Neuronal stem cell (in vitro differentiated cells): ENCODE data around the gene PSME3.
A peak's percentile ranks its signal among the peaks of the same experiment; 100 is the strongest.

Source experiments
- DNase-seq: peaks from one replicate; pipeline ENCODE4 v3.0.0-alpha.2; 2013; ENCODE audit warnings: low spot score
- H2AFZ ChIP-seq: one replicate; pipeline ENCODE4 v1.6.1; 2013; ENCODE audit warnings: mild to moderate bottlenecking, low read length, inconsistent platforms
- H2AK5ac ChIP-seq: 2 replicates; pipeline ENCODE4 v1.6.1; 2013; ENCODE audit warnings: low read depth, mild to moderate bottlenecking, inconsistent platforms, low read length, moderate library complexity, mixed read lengths
- H2BK120ac ChIP-seq: 2 replicates; pipeline ENCODE4 v1.6.1; 2013; ENCODE audit warnings: low read depth, mild to moderate bottlenecking, inconsistent platforms, low read length, moderate library complexity, mixed read lengths
- H2BK12ac ChIP-seq: one replicate; pipeline ENCODE4 v1.6.1; 2013; ENCODE audit warnings: low read length, inconsistent platforms
- H2BK15ac ChIP-seq: 2 replicates; pipeline ENCODE4 v1.6.1; 2013; ENCODE audit warnings: mild to moderate bottlenecking, low read length, inconsistent platforms, mixed read lengths
- H2BK5ac ChIP-seq: one replicate; pipeline ENCODE4 v1.6.1; 2013; ENCODE audit warnings: inconsistent platforms, mild to moderate bottlenecking, low read length, moderate library complexity
- H3K14ac ChIP-seq: one replicate; pipeline ENCODE4 v1.6.1; 2013; ENCODE audit warnings: low read length, inconsistent platforms
- H3K18ac ChIP-seq: 2 replicates; pipeline ENCODE4 v1.6.1; 2013; ENCODE audit warnings: low read length, inconsistent platforms
- H3K23ac ChIP-seq: 2 replicates; pipeline ENCODE4 v1.6.1; 2013; ENCODE audit warnings: low read depth, mild to moderate bottlenecking, mixed read lengths, low read length, inconsistent platforms; ENCODE audit not compliant: poor library complexity
- H3K27ac ChIP-seq: replicated peaks from 3 replicates; pipeline ENCODE4 v1.5.1; 2013; ENCODE audit warnings: low read length, inconsistent platforms
- H3K27me3 ChIP-seq, 3 experiments: 2 replicates each; pipeline ENCODE4 v1.6.1; 2013; ENCODE audit warnings: low read length in 3 of 3, mild to moderate bottlenecking in 2 of 3, inconsistent platforms in 1 of 3, low read depth in 1 of 3, mixed read lengths in 1 of 3, moderate library complexity in 1 of 3; ENCODE audit not compliant: control insufficient read depth in 3 of 3, insufficient read depth in 3 of 3
- H3K36me3 ChIP-seq, 2 donors: replicated peaks in 1 of 2; 2 replicates each; pipeline ENCODE4 v1.6.1; 2013; ENCODE audit warnings: low read length in 2 of 2; ENCODE audit not compliant: control insufficient read depth in 2 of 2, insufficient read depth in 2 of 2
- H3K4ac ChIP-seq: 2 replicates; pipeline ENCODE4 v1.6.1; 2013; ENCODE audit warnings: inconsistent platforms, mild to moderate bottlenecking, low read length, moderate library complexity
- H3K4me1 ChIP-seq, 2 donors: 1 replicate in 1 of 2; 2 replicates in 1 of 2; pipeline ENCODE4 v1.6.1; 2013; ENCODE audit warnings: low read length in 2 of 2, low read depth in 1 of 2; ENCODE audit not compliant: control insufficient read depth in 2 of 2, insufficient read depth in 1 of 2
- H3K4me2 ChIP-seq: one replicate; pipeline ENCODE4 v1.6.1; 2013; ENCODE audit warnings: mild to moderate bottlenecking, low read length, inconsistent platforms; ENCODE audit not compliant: insufficient read depth, poor library complexity, severe bottlenecking
- H3K4me3 ChIP-seq, 2 donors: 2 replicates each; pipeline ENCODE4 v1.5.1; 2013; ENCODE audit warnings: low read length in 2 of 2, mild to moderate bottlenecking in 2 of 2, inconsistent platforms in 1 of 2, moderate library complexity in 1 of 2
- H3K79me1 ChIP-seq: one replicate; pipeline ENCODE4 v1.6.1; 2013; ENCODE audit warnings: low read depth, mild to moderate bottlenecking, inconsistent platforms, low read length, moderate library complexity
- H3K9ac ChIP-seq: one replicate; pipeline ENCODE4 v1.6.1; 2013; ENCODE audit warnings: mild to moderate bottlenecking, low read depth, low read length, inconsistent platforms; ENCODE audit not compliant: poor library complexity
- H3K9me3 ChIP-seq, 2 donors: replicated peaks in 1 of 2; 2 replicates each; pipeline versions ENCODE3 to v1.6.1; 2013; ENCODE audit warnings: low read length in 2 of 2, mild to moderate bottlenecking in 2 of 2, inconsistent platforms in 1 of 2, low read depth in 1 of 2, mixed read lengths in 1 of 2, moderate library complexity in 1 of 2; ENCODE audit not compliant: control insufficient read depth in 2 of 2, insufficient read depth in 1 of 2
- H4K8ac ChIP-seq: one replicate; pipeline ENCODE4 v1.6.1; 2013; ENCODE audit warnings: low read depth, mild to moderate bottlenecking, inconsistent platforms, low read length, moderate library complexity
- H4K91ac ChIP-seq: one replicate; pipeline ENCODE4 v1.6.1; 2013; ENCODE audit warnings: low read length, low read depth, mild to moderate bottlenecking, inconsistent platforms; ENCODE audit not compliant: poor library complexity
- WGBS, 2 donors: extraction: QIAGEN DNeasy Blood & Tissue Kit; methylation state at CpG; one replicate each; pipeline ENCODE4 v1.1.7; 2013; ENCODE audit warnings: missing lambda C conversion rate in 2 of 2, mixed read lengths in 1 of 2; ENCODE audit not compliant: insufficient read length in 2 of 2, insufficient replicate concordance in 1 of 2; ENCODE audit errors: extremely low coverage in 2 of 2; 5-methylcytosine and 5-hydroxymethylcytosine counted together

The PSME3 gene

DNA sequence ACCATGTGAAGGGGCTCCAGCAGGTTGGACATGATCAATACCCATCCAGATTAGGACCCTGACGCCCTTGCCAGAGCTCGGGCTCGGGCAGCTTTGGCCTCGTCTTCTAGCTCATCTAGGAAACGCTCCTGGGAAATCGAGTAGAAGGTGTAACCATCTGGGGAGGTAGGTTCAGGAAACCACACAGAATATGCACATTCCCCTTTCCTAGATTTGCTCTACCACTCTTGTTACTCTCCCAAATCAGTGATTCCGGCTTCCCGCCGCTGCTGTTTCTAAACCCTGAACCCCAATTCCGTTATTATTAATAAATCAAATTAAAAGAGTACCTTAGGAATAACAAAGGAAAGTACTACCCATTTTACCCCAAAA, 35.2 kb upstream of the PSME3 start:
- no peak overlapping the region for H2BK5ac ChIP-seq
- no peak overlapping the region for H3K27ac ChIP-seq

DNA sequence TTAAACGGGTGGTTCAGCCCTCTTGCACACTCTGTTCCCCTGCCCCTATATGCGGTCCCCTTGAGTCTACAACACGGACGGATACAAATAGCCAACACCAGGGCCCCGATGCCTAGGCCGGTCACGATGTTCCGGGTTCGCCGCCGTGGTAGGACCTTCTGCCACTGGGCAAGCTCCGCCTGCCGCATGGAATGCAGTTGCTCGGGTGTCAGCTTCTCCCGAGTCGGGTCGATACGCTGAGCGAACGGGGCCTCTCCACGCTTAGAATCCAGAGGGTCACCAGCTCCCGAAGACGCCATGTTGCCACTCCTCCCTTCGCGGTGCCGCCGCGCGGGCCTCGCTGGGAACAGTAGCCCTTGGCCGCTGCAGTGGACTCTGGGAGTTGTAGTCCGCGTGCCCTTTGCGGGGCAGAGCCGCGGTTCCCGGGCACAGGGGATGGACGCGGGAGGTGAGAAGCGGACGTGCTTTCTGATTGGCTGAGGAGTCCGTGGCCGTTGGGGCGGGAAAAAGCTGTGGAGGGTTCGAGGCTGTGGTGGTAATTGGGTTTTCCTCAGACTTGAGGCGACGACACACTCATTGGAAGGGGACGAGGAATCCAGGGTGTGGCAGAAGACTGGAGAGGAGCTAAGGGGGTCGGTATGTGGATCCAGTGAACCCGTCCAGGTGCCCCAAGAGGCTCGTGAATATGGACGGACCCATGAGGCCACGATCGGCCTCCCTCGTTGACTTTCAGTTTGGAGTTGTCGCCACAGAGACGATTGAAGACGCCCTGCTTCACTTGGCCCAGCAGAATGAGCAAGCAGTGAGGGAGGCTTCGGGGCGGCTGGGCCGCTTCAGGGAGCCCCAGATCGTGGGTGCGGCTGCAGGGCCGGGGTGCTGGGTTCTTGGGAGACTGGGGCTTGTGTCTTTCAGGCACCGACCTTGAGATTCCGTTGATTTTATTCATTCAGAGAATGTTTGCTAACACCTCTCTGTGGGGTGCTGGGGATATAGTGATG, 34.5 kb upstream of the PSME3 start, which contains the start of the genes CNTD1 and COA3:
Gene CNTD1 (plus strand): TSS at position 479 of the 998 bp plus-strand sequence. CDS start 207 bp downstream, at position 686.
Gene COA3 (minus strand): TSS at position 322 of the 998 bp plus-strand sequence. CDS start 23 bp downstream, at position 299.
- H2BK15ac ChIP-seq = peak within 1 kb of the TSS; percentile 19

More for the DNA sequence above, 35.2 kb upstream of the PSME3 start:
- Histone ChIP-seq H3K23ac (no peak overlapping the region), H3K18ac (no peak overlapping the region), H2BK120ac (no peak overlapping the region), H3K27me3 (peaks cover 0 to 2% (median 0%) of the 10 kb centered on the region in 3 experiments), H3K4me1 (peaks cover 9% of the 10 kb centered on the region in 2 donors), H2BK15ac (no peak overlapping the region), H2AK5ac (no peak overlapping the region), H3K36me3 (peaks cover 4 to 25% of the 10 kb centered on the region in 2 donors), H4K91ac (no peak overlapping the region), H3K4ac (no peak overlapping the region), H2AFZ (peak overlapping the region; percentile 80), H3K4me3 (peak overlapping the region; percentile 66 to 97), H3K9ac (peak overlapping the region; percentile 87), H3K14ac (no peak overlapping the region), H3K4me2 (peak overlapping the region; percentile 58), H2BK12ac (no peak overlapping the region), H3K79me1 (no peaks in the 10 kb centered on the region), H4K8ac (no peak overlapping the region), H3K9me3 (peaks cover 0 to 4% of the 10 kb centered on the region in 2 donors)
- no peak for DNase-seq
- WGBS, 2 donors = no CpG with 5 or more reads among the region's 10 CpGs

GRCh38 chr17:42803074-42803883, 29.9 kb upstream of the PSME3 start:
- H2AFZ ChIP-seq = peak overlapping the region; percentile 31
- no peak overlapping the region for H3K14ac ChIP-seq
- H2BK15ac ChIP-seq = no peak overlapping the region
- H3K9me3 ChIP-seq = peaks cover 0 to 4% of the 10 kb centered on the region in 2 donors
- no peaks in the 10 kb centered on the region for H3K36me3 ChIP-seq
- no peaks in the 10 kb centered on the region for H3K79me1 ChIP-seq
- no peak overlapping the region for H3K27ac ChIP-seq
- no peak overlapping the region for H4K8ac ChIP-seq
- no peak overlapping the region for H2AK5ac ChIP-seq
- no peak overlapping the region for H2BK12ac ChIP-seq
- no peak overlapping the region for H3K4ac ChIP-seq
- no peak overlapping the region for H3K4me3 ChIP-seq
- no peak overlapping the region for H3K23ac ChIP-seq
- no peak overlapping the region for H2BK120ac ChIP-seq
- H4K91ac ChIP-seq = no peak overlapping the region
- no peak for DNase-seq
- no peak overlapping the region for H2BK5ac ChIP-seq
- WGBS, 2 donors = no CpG with 5 or more reads among the region's 2 CpGs
- no peak overlapping the region for H3K4me2 ChIP-seq
- no peak overlapping the region for H3K18ac ChIP-seq
- H3K9ac ChIP-seq = no peak overlapping the region
- H3K27me3 ChIP-seq = peaks cover 0 to 2% (median 0%) of the 10 kb centered on the region in 3 experiments
- H3K4me1 ChIP-seq = peaks cover 5 to 13% of the 10 kb centered on the region in 2 donors

More for the DNA sequence above, 34.5 kb upstream of the PSME3 start, which contains the start of the genes CNTD1 and COA3:
- H3K14ac ChIP-seq = peak within 1 kb of the TSS; percentile 85
- H3K4ac ChIP-seq = no peak within 1 kb of the TSS
- H3K23ac ChIP-seq = no peak within 1 kb of the TSS
- peaks cover 10 to 16% of the 10 kb centered on the region in 2 donors for H3K4me1 ChIP-seq
- H3K9ac ChIP-seq = peak within 1 kb of the TSS; percentile 87
- no peak within 1 kb of the TSS for H2BK5ac ChIP-seq
- peak within 1 kb of the TSS; percentile 80 for H2AFZ ChIP-seq
- DNase-seq = peak; percentile 77
- no peak within 1 kb of the TSS for H4K91ac ChIP-seq
- H3K9me3 ChIP-seq = peaks cover 0 to 4% of the 10 kb centered on the region in 2 donors
- H3K4me2 ChIP-seq = peak within 1 kb of the TSS; percentile 58
- H3K79me1 ChIP-seq = no peaks in the 10 kb centered on the region
- no peak within 1 kb of the TSS for H2BK12ac ChIP-seq
- peak within 1 kb of the TSS; percentile 66 to 97 for H3K4me3 ChIP-seq
- H4K8ac ChIP-seq = no peak within 1 kb of the TSS
- no CpG with 5 or more reads among the region's 66 CpGs for WGBS, 2 donors
- no peak within 1 kb of the TSS for H2BK120ac ChIP-seq
- H3K27me3 ChIP-seq = peaks cover 0 to 2% (median 0%) of the 10 kb centered on the region in 3 experiments
- H2AK5ac ChIP-seq = no peak within 1 kb of the TSS
- H3K36me3 ChIP-seq = peaks cover 4 to 25% of the 10 kb centered on the region in 2 donors
- H3K18ac ChIP-seq = peak within 1 kb of the TSS; percentile 94
- H3K27ac ChIP-seq = no peak within 1 kb of the TSS
